ENCODE data around the gene CDHR3.

- TF ChIP-seq GATA2 (IDR thresholded peaks at IDR 0.05; ENCODE audit: low read depth, low read length) (no peak), GATA3 (IDR thresholded peaks at IDR 0.05; ENCODE audit: low read depth, low read length) (no peak)
Measured at GRCh38 chr7:106057962-106058927, 95.2 kb downstream of the CDHR3 start.
